ENCODE measurements around the gene FTH1. TPM values are rescaled to one million over a fixed set of nuclear protein-coding genes. Genes with fewer than 3 reads are reported as not detected.

The FTH1 gene
- total RNA-seq, 1 donor: 708 TPM

DNA sequence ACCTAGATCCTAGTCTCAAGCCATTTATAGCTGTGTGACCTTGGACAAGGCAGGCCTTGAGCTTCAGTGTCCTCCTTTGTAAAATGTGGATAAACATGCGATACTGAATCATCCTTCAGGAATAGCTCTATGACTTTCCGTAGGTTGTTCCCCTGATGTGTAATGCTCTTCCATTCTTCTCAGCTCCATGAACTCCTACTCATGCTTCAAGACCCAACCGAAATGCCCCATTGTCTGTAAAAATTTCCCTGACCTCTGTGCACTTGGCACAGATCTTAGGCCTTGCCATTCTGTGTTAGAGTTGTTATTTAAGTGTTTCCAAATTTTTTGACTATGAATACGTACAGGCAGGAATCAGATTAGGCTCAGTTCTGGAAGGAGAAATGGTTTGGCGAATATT is 20.5 kb downstream of the FTH1 start:
- DNase-seq (ENCODE audit: low read depth): no peak
- TF ChIP-seq, protein P1, sequence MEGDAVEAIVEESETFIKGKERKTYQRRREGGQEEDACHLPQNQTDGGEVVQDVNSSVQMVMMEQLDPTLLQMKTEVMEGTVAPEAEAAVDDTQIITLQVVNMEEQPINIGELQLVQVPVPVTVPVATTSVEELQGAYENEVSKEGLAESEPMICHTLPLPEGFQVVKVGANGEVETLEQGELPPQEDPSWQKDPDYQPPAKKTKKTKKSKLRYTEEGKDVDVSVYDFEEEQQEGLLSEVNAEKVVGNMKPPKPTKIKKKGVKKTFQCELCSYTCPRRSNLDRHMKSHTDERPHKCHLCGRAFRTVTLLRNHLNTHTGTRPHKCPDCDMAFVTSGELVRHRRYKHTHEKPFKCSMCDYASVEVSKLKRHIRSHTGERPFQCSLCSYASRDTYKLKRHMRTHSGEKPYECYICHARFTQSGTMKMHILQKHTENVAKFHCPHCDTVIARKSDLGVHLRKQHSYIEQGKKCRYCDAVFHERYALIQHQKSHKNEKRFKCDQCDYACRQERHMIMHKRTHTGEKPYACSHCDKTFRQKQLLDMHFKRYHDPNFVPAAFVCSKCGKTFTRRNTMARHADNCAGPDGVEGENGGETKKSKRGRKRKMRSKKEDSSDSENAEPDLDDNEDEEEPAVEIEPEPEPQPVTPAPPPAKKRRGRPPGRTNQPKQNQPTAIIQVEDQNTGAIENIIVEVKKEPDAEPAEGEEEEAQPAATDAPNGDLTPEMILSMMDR (IDR thresholded peaks at IDR 0.05; ENCODE audit: insufficient read depth, low read depth, low read length): no peak

DNA sequence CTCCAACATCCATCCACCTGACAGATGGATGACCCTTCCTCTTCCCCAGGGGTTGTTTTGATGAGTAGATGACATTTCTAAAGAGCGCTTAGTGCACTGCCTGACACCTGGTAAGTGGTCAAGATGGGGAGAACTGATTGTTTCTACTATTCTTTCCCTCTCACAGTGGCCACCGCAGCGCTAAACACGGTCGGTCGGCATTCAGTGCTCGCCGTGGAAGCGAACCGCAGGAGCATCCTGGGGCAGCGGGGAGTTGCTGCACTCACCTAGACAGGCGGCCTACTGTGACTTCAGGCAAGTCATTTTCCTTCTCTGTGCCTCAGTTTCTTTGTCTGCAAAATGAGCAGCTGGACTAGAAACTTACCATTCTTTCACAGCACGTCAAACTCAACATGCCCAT is 22.2 kb downstream of the FTH1 start:
- no peak overlapping the region for H3K4me3 ChIP-seq (ENCODE audit: low read depth, low read length)
- no peak for DNase-seq (ENCODE audit: low read depth)

More for the DNA sequence above, 20.5 kb downstream of the FTH1 start:
- no peak overlapping the region for H3K4me3 ChIP-seq (ENCODE audit: low read depth, low read length)

DNA sequence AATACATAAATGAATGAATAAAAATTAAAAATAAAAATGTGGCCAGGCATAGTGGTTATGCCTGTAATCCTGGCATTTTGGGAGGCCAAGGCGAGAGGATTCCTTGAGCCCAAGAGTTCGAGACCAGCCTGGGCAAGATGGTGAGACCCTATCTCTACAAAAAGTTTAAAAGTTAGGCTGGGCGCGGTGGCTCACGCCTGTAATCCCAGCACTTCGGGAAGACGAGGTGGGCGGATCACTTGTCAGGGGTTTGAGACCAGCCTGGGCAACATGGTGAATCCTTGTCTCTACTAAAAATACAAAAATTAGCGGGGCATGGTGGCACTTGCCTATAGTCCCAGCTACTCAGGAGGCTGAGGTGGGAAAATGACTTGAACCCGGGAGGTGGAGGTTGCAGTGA is 27.0 kb downstream of the FTH1 start:
- TF ChIP-seq, protein P1 (IDR thresholded peaks at IDR 0.05; ENCODE audit: insufficient read depth, low read depth, low read length): no peak
- DNase-seq (ENCODE audit: low read depth): no peak
- H3K4me3 ChIP-seq (ENCODE audit: low read depth, low read length): no peak overlapping the region

More for the DNA sequence above, 22.2 kb downstream of the FTH1 start:
- TF ChIP-seq, protein P1 (IDR thresholded peaks at IDR 0.05; ENCODE audit: insufficient read depth, low read depth, low read length): no peak

DNA sequence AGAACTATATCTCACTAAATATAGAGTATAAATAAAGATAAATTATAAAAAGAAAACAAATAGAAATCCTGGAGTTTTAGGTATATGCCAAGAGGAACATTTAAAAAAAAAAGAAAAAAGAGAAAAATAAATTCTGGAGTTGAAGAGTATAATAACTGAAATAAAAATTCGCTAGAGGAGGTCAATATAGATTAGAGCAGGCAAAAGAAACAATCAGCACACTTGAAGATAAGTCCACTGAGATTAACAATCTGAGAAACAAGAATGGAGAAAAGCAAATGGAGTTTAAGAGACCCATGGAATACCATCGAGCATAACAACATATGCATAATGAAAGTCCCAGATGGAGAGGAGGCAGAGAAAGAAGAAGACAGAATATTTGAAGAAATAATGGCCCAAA is 31.6 kb downstream of the FTH1 start:
- no peak overlapping the region for H3K4me3 ChIP-seq (ENCODE audit: low read depth, low read length)
- TF ChIP-seq, protein P1 (IDR thresholded peaks at IDR 0.05; ENCODE audit: insufficient read depth, low read depth, low read length): no peak
- no peak for DNase-seq (ENCODE audit: low read depth)

DNA sequence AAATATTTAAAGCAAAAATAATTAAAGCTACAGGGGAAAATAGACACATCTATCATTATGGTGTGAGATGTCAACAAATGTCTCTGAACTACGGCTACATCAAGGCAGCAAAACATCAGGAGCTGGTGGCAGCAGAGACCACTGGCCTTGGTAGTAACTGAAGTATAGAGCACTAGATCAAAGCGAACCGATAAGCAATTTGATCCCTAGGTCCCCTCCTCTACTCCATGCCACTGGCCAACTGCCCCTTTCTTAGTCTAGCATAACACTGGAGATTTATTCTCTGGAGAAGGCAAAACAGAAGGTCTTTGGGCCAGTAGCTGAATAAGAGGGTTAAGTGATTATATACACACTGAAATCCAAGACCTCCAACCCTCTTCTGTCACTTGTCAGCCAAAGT is 36.5 kb downstream of the FTH1 start:
- H3K4me3 ChIP-seq (ENCODE audit: low read depth, low read length): no peak overlapping the region
- TF ChIP-seq, protein P1 (IDR thresholded peaks at IDR 0.05; ENCODE audit: insufficient read depth, low read depth, low read length): no peak
- no peak for DNase-seq (ENCODE audit: low read depth)

DNA sequence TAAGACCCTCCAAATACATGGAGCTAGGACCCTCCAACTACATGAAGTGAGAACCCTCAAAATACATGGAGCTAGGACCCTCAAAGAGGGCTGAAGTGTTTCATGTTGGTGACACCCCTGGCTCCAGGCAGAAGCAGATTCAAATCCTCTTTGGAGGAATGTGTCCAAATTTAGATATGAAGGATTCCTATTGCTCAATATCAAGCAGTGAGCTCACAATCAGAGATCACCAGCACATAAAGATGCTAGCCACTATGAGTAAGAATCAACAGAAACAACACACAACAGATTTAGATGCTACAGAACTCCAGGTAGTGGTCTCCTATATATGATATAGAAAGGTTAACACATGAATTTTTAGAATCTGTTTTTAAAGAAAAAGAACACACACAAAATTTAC is 38.8 kb downstream of the FTH1 start:
- no peak overlapping the region for H3K4me3 ChIP-seq (ENCODE audit: low read depth, low read length)
- no peak for DNase-seq (ENCODE audit: low read depth)
- TF ChIP-seq, protein P1 (IDR thresholded peaks at IDR 0.05; ENCODE audit: insufficient read depth, low read depth, low read length): no peak

DNA sequence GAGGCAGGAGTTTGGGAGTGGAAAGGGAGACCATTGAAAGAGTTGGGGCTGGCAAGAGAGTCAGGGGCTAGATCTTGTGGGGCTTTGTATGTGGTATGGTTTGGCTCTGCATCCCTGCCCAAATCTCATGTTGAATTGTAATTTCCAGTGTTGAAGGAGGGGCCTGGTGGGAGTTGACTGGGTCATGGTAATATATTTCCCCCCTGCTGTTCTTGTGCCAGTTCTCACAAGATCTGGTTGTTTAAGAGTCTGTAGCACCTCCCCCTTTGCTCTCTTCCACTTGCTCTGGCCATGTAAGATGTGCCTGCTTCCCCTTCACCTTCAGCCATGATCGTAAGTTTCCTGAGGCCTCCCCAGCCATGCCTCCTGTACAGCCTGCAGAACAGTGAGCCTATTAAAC is 39.9 kb downstream of the FTH1 start:
- no peak for DNase-seq (ENCODE audit: low read depth)
- no peak overlapping the region for H3K4me3 ChIP-seq (ENCODE audit: low read depth, low read length)
- TF ChIP-seq, protein P1 (IDR thresholded peaks at IDR 0.05; ENCODE audit: insufficient read depth, low read depth, low read length): no peak

All from fibroblast of villous mesenchyme (primary cell).